NCI-H510A (cell line): ENCODE data around the gene H1-8.

Experiments
- DNase-seq: peaks from one replicate; lab custom pipeline; 2025; lab: John Stamatoyannopoulos, UW

H1-8 gene

GRCh38 chr3:129573493-129573892 is 30.5 kb downstream of the H1-8 start:
- DNase-seq = no peak

GRCh38 chr3:129574206-129574605 is 31.2 kb downstream of the H1-8 start:
- no peak for DNase-seq

GRCh38 chr3:129575233-129575996 is 32.4 kb downstream of the H1-8 start:
- no peak for DNase-seq

- DNase-seq = no peak
Observed at GRCh38 chr3:129575997-129576384, 33.0 kb downstream of the H1-8 start.

- DNase-seq = peak; percentile 78
Observed at GRCh38 chr3:129576514-129577352, 33.8 kb downstream of the H1-8 start.

- DNase-seq = peak; percentile 47
Observed at GRCh38 chr3:129577366-129577765, 34.4 kb downstream of the H1-8 start.

- DNase-seq = no peak
Observed at GRCh38 chr3:129577925-129578786, 35.2 kb downstream of the H1-8 start.

GRCh38 chr3:129579991-129580390 is 37.0 kb downstream of the H1-8 start:
- no peak for DNase-seq

GRCh38 chr3:129581623-129582022 is 38.6 kb downstream of the H1-8 start:
- no peak for DNase-seq

GRCh38 chr3:129582799-129583198 is 39.8 kb downstream of the H1-8 start:
- no peak for DNase-seq

- DNase-seq = no peak
Observed at GRCh38 chr3:129583289-129583688, 40.3 kb downstream of the H1-8 start.

GRCh38 chr3:129584631-129585030 is 41.7 kb downstream of the H1-8 start:
- no peak for DNase-seq

- no peak for DNase-seq
Observed at GRCh38 chr3:129585949-129586657, 43.1 kb downstream of the H1-8 start.

GRCh38 chr3:129586746-129587430 is 43.9 kb downstream of the H1-8 start:
- no peak for DNase-seq

GRCh38 chr3:129587566-129588210 is 44.7 kb downstream of the H1-8 start:
- no peak for DNase-seq

GRCh38 chr3:129590215-129590614 is 47.2 kb downstream of the H1-8 start:
- no peak for DNase-seq

- no peak for DNase-seq
Observed at GRCh38 chr3:129591932-129592331, 49.0 kb downstream of the H1-8 start.

- DNase-seq = no peak
Observed at GRCh38 chr3:129592381-129593131, 49.6 kb downstream of the H1-8 start.

- DNase-seq = peak; percentile 72
Observed at GRCh38 chr3:129593230-129593594, 50.2 kb downstream of the H1-8 start.
